IPS DF 6.9 (cell line): ENCODE measurements around the gene LRRC51.
A peak's percentile ranks its signal among the peaks of the same experiment; 100 is the strongest.

ENCODE experiments used
- DNase-seq: peaks from one replicate; pipeline ENCODE4 v3.0.0-alpha.2; 2013; ENCODE audit warnings: low read depth, low spot score
- H3K27ac ChIP-seq: one replicate; pipeline ENCODE4 v1.5.1; 2013; ENCODE audit warnings: low read length, control low read depth
- H3K27me3 ChIP-seq: 2 replicates; pipeline ENCODE4 v1.6.1; 2013; ENCODE audit warnings: mild to moderate bottlenecking, low read length; ENCODE audit not compliant: control insufficient read depth, insufficient read depth
- H3K36me3 ChIP-seq: 2 replicates; pipeline ENCODE4 v1.6.1; 2013; ENCODE audit warnings: low read length; ENCODE audit not compliant: control insufficient read depth, insufficient read depth
- H3K4me1 ChIP-seq: 2 replicates; pipeline ENCODE4 v1.6.1; 2013; ENCODE audit warnings: low read length; ENCODE audit not compliant: control insufficient read depth, insufficient read depth
- H3K4me3 ChIP-seq: 2 replicates; pipeline ENCODE4 v1.5.1; 2013; ENCODE audit warnings: mild to moderate bottlenecking, low read length
- H3K9me3 ChIP-seq: 2 replicates; pipeline ENCODE4 v1.6.1; 2013; ENCODE audit warnings: low read length, inconsistent platforms; ENCODE audit not compliant: control insufficient read depth, insufficient read depth
- WGBS: extraction: QIAGEN DNeasy Blood & Tissue Kit; methylation state at CpG from one replicate; pipeline ENCODE4 v1.1.7; 2013; ENCODE audit warnings: mixed read lengths, missing lambda C conversion rate; ENCODE audit not compliant: insufficient read length, insufficient coverage; 5-methylcytosine and 5-hydroxymethylcytosine counted together

The LRRC51 gene

DNA sequence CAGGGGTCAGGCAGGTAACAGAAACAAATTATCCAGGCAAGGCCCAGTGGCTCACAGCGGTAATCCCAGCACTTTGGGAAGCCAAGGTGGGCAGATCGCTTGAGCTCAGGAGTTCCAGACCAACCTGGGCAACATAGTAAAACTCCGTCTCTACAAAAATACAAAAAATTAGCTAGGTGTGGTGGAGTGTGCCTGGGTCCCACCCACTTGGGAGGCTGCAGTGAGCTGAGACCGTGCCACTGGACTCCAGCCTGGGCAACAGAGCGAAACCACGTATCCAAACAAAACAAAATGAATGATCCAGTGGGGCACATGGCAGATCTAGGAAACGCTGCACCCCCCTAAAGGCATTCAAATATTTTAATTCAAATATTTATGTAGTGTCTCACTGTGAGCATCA, 10.2 kb upstream of the LRRC51 start:
- Histone ChIP-seq H3K4me1 (no peaks in the 10 kb centered on the region), H3K9me3 (no peaks in the 10 kb centered on the region), H3K27me3 (no peaks in the 10 kb centered on the region), H3K4me3 (no peak overlapping the region), H3K27ac (no peak overlapping the region), H3K36me3 (no peaks in the 10 kb centered on the region)
- no peak for DNase-seq
- no CpG with 5 or more reads among the region's 7 CpGs for WGBS

DNA sequence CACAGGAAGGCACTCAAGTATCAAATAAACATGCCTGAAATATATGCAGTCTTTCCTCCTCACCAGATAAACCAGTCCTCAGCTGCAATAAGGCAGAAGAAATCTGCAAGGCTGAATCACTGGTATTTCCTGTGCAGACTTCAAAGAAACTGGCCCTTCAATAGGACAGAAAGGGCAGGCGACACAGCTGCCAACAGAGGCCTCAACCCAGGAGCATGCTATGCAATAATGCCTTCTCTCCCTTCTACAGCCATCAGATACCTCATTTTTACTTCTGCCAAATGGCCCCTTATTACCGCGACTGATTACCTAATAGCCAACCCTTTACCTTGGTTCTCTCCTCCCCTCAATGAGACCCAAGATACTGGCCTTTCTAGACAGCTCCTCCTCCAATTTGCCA, 8.3 kb upstream of the LRRC51 start:
- no peaks in the 10 kb centered on the region for H3K27me3 ChIP-seq
- no peak for DNase-seq
- H3K4me3 ChIP-seq = no peak overlapping the region
- H3K9me3 ChIP-seq = no peaks in the 10 kb centered on the region
- no CpG with 5 or more reads among the region's 3 CpGs for WGBS
- H3K27ac ChIP-seq = no peak overlapping the region
- H3K4me1 ChIP-seq = no peaks in the 10 kb centered on the region
- no peaks in the 10 kb centered on the region for H3K36me3 ChIP-seq

DNA sequence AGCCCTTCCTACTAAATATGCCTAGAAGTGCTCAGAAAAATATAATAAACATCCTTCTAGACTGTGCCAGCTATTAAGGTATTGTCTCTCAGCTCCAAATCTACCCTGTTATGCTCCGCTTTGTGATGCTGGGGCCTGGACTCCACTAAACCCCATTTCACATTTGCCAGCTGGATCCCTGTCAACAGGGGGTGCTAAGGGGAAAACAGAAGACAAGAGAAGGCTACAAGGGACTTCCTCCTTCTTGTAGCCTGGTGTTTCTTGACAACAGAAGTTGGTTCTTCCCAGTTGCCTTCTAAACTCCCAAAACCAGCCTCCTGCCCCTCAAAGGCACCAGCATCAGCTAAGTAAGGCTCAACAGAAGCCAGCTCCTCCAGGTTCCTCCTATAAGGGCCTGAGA, 5.5 kb upstream of the LRRC51 start:
- H3K27ac ChIP-seq = no peak overlapping the region
- no peak overlapping the region for H3K4me3 ChIP-seq
- H3K9me3 ChIP-seq = no peaks in the 10 kb centered on the region

DNA sequence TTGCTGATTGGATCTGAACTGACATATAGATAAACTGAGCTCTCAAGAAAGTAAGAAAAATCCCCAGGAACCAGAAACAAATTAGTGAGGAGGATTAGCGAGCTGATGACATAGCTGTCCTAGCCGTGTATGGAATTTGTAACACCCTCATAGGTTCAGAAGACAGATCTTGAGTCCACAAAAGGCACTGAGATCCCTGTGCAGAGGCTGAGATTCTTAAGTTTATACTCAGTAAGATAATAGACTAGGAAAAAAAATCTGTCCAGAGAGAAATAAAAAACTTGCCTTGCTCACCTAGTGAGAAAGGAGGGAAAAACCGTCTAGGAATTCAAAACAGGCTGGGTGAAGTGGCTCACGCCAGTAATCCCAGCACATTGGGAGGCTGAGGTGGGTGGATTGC, 4.9 kb upstream of the LRRC51 start:
- no CpG with 5 or more reads among the region's 4 CpGs for WGBS
- H3K27me3 ChIP-seq = no peaks in the 10 kb centered on the region
- H3K4me1 ChIP-seq = no peaks in the 10 kb centered on the region
- no peak overlapping the region for H3K4me3 ChIP-seq
- no peak overlapping the region for H3K27ac ChIP-seq
- no peak for DNase-seq
- H3K36me3 ChIP-seq = no peaks in the 10 kb centered on the region
- no peaks in the 10 kb centered on the region for H3K9me3 ChIP-seq

More for the DNA sequence above, 5.5 kb upstream of the LRRC51 start:
- Histone ChIP-seq H3K4me1 (no peaks in the 10 kb centered on the region), H3K36me3 (no peaks in the 10 kb centered on the region), H3K27me3 (no peaks in the 10 kb centered on the region)
- no CpG with 5 or more reads among the region's 1 CpG for WGBS
- DNase-seq = no peak

DNA sequence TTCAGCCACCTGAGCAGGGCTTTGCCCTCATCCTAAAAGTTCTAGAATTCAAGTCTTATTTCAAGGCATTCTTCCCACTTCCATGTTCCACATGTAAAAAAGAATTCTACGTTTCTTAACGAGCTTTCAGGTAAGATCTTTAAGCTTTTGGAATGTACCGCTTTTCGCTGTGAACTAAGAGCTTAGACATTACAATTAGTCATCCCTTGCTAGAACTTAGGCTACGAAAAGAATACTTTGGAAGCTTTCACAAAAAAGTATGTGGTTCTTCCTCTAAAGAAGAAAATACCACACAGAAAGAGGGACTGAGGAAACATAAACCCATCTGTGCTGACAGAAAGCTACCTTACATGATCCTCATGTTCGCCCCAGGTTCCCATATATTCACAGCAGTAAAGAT, 2.2 kb upstream of the LRRC51 start:
- H3K36me3 ChIP-seq = no peaks in the 10 kb centered on the region
- H3K27me3 ChIP-seq = no peaks in the 10 kb centered on the region
- peaks cover 1% of the 10 kb centered on the region; the same call in 1 of the 2 replicates for H3K4me1 ChIP-seq
- H3K4me3 ChIP-seq = no peak overlapping the region
- WGBS = no CpG with 5 or more reads among the region's 6 CpGs
- H3K9me3 ChIP-seq = no peaks in the 10 kb centered on the region
- H3K27ac ChIP-seq = no peak overlapping the region
- no peak for DNase-seq

DNA sequence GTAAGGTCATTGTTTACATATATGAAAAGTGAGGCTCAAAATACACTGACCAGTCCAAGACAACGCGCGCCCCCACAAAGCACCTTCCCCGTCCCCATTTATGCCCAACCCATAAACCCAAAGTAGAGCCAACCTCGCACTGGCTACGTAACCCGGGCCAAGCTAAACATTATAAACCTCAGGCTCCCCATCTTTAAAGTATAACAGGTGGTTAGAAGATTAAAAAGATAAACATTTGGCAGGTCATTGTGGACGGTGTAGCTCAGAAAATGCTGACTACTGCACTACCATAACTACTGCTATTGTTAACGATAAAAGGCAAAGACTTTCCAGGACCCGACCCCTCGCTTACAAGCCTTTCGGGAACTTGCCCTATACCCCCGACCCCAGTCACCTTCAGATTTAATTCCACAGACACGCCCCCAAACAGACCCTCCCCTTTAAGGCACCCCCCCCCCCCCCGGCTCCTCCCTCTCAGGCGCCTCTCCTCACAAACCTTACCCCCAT, 778 bp upstream of the LRRC51 start:
- Histone ChIP-seq H3K36me3 (no peaks in the 10 kb centered on the region), H3K4me1 (peaks cover 1% of the 10 kb centered on the region; the same call in 1 of the 2 replicates), H3K27ac (no peak overlapping the region), H3K9me3 (no peaks in the 10 kb centered on the region), H3K27me3 (no peaks in the 10 kb centered on the region), H3K4me3 (peak overlapping the region; percentile 83)
- no CpG with 5 or more reads among the region's 16 CpGs for whole genome bisulfite sequencing
- DNase-seq = no peak

DNA sequence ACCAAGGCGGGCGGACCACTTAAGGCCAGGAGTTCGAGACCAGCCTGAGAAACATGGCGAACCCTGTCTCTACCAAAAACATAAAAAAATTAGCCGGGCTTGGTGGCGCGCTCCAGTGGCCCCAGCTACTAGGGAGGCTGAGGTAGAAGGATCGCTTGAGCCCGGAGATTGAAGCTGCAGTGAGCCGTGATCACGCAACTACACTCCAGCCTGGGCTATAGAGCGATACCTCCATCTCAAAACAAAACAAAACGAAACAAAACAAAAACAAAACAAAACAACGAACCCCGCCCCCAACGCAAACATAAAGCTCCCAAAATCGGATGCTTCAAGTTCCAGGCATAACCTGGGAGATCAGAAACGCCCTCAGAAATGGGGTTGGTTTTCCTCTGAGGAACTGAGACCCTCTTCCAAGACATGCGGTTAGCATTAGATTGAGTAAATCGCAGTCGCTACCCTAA, 564 bp downstream of the LRRC51 start:
- peak overlapping the region; percentile 43; the same call in 1 of the 2 replicates for H3K4me3 ChIP-seq
- WGBS = 100% methylated on average over 1 of the region's 21 CpGs
- no peak overlapping the region for H3K27ac ChIP-seq
- H3K27me3 ChIP-seq = no peaks in the 10 kb centered on the region
- peaks cover 1% of the 10 kb centered on the region; the same call in 1 of the 2 replicates for H3K4me1 ChIP-seq
- H3K9me3 ChIP-seq = no peaks in the 10 kb centered on the region
- no peak for DNase-seq
- no peaks in the 10 kb centered on the region for H3K36me3 ChIP-seq

DNA sequence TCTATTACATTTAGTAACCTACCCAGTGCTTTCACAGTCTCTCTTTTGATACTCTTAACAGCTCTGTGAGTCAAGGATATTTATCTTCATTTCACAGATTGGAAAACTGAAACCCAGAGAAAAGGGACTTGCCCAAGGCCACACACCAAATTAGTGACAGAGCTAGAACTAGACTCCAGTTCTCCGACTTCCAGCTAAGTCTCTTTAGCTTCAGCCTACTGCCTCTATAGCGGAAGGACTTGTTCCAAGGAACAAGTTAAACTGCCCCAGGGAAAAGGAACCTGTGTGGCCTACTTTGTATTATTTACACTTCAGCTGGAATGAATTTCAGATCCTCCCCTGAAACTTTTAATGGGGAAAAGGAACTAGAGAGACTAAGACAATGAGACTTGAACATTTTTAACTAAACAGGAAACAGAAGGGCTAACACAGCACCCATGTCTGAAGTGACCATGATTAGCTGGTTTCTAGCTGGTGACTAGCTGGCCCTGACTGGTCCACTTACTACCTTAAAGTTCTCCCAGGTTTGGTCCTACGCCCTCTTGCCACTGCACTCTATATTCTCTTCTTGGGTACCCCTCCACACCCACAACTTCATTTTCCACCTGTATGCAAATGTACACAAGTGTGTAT, 1.3 kb downstream of the LRRC51 start:
- no peaks in the 10 kb centered on the region for H3K27me3 ChIP-seq
- DNase-seq = no peak
- WGBS = no CpG with 5 or more reads among the region's 3 CpGs
- H3K36me3 ChIP-seq = no peaks in the 10 kb centered on the region
- no peak overlapping the region for H3K4me3 ChIP-seq
- no peaks in the 10 kb centered on the region for H3K9me3 ChIP-seq
- H3K4me1 ChIP-seq = peaks cover 1% of the 10 kb centered on the region; the same call in 1 of the 2 replicates
- H3K27ac ChIP-seq = no peak overlapping the region

DNA sequence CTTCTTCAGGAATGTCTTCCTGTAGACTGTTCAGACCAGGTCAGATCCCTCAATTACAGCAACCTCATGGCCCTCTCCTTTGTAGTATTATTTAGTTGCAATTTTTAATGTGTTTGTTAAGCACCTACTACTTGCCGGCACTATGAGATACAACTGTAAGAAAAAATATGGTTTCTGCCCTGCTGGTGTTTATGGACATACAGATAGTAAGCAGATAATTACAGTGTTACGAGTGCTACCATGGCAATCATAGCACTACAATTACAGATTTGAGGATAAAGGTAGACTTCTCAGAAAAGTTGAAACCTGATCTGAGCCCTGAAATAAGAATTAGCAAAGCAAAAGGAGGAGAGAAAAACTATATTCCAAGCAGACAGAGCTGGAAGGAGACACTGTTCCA, 2.8 kb downstream of the LRRC51 start:
- H3K27me3 ChIP-seq = no peaks in the 10 kb centered on the region
- WGBS = no CpG with 5 or more reads among the region's 2 CpGs
- no peak overlapping the region for H3K27ac ChIP-seq
- no peaks in the 10 kb centered on the region for H3K9me3 ChIP-seq
- no peak for DNase-seq
- no peak overlapping the region for H3K4me3 ChIP-seq
- H3K36me3 ChIP-seq = no peaks in the 10 kb centered on the region
- H3K4me1 ChIP-seq = peaks cover 1% of the 10 kb centered on the region; the same call in 1 of the 2 replicates

DNA sequence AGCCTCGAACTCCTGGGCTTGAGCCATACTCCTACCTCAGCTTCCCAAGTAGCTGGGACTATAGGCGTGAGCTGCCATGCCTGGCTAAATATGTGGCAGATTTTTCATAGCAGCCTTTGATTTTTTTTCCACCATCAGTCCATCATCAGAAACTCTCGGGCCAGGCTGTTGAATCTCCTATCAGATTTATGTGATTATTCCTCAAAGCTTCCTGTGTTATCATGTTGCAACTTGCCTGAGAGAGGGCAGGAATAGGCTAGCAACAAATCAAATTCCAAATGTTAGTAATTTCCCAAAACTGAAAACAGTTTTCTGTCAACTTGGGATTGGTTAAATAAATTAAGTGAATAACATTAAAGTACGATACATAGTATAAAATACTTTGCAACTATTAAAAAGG, 3.4 kb downstream of the LRRC51 start:
- WGBS = no CpG with 5 or more reads among the region's 4 CpGs
- peaks cover 1% of the 10 kb centered on the region; the same call in 1 of the 2 replicates for H3K4me1 ChIP-seq
- no peak overlapping the region for H3K4me3 ChIP-seq
- H3K27me3 ChIP-seq = no peaks in the 10 kb centered on the region
- no peak overlapping the region for H3K27ac ChIP-seq
- DNase-seq = no peak
- H3K36me3 ChIP-seq = no peaks in the 10 kb centered on the region
- H3K9me3 ChIP-seq = no peaks in the 10 kb centered on the region

DNA sequence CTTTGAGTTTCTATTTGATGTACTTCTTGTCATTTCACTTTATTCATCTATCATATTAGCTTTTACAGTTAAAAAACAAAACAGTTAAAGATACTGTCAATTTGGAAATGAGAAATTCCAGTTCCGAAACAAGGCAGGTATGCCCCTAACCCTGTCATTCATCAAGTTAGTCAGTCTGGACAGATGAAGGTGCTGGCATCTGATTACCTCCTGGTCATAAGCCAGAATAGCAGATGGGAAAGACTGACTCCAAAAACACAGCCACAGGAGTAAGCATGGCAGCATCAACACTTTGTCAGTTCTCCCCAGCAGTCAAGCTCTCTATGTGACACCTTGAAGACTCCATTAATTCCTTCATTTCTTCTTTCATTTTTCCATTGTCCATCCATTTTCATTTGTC, 4.3 kb downstream of the LRRC51 start:
- H3K4me1 ChIP-seq = peaks cover 1% of the 10 kb centered on the region; the same call in 1 of the 2 replicates
- no peaks in the 10 kb centered on the region for H3K9me3 ChIP-seq
- DNase-seq = no peak
- H3K4me3 ChIP-seq = no peak overlapping the region
- WGBS = no CpG with 5 or more reads among the region's 1 CpG
- no peaks in the 10 kb centered on the region for H3K36me3 ChIP-seq
- no peak overlapping the region for H3K27ac ChIP-seq
- no peaks in the 10 kb centered on the region for H3K27me3 ChIP-seq
